ENCODE measurements around the gene FRMD5.
"Not testable (repeated sequence)": the region's sequence is repeated elsewhere in the genome, so short reads cannot be mapped to it uniquely, and the experiment has no call there.

- TF ChIP-seq EP300, CTCF, POLR2A, POLR2AphosphoS5 (IDR thresholded peaks at IDR 0.05): not testable (repeated sequence)
Observed at GRCh38 chr15:43831519-43832052, 363.5 kb downstream of the FRMD5 start.

Data from sigmoid colon (tissue), 4 donors.